ENCODE data around the gene TMEM184B.

TMEM184B gene

DNA sequence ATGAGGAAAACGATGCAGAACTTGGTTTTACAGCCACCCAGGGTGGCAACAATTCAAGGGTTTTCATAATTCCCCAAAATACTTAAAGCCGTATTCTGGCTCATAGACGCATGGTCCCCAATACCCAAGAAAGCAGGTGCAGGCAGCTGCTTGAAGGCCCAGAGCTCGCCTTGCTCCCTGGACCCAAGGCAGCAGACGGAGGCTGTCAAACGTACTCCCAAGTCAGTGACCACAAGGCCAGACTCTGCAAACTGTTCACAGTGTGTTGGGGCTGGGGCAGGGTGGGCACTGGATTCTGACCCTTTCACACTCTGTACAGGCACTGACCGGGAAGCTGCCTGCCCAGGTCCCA is 21.5 kb downstream of the TMEM184B start:
- Histone ChIP-seq H3K4me2 (peak overlapping the region; percentile 55), H3K4me1 (peaks cover 64% of the 10 kb centered on the region), H3K9me3 (peaks cover 12% of the 10 kb centered on the region), H3K27me3 (no peaks in the 10 kb centered on the region), H4K20me1 (peaks cover 72% of the 10 kb centered on the region), H3K4me3 (no peak overlapping the region), H3K9ac (no peak overlapping the region), H3K27ac (no peak overlapping the region; the same call in 1 of the 2 replicates), H3K36me3 (peaks cover 29% of the 10 kb centered on the region)
- TF ChIP-seq Cebpa-rat (IDR thresholded peaks at IDR 0.05) = no peak

DNA sequence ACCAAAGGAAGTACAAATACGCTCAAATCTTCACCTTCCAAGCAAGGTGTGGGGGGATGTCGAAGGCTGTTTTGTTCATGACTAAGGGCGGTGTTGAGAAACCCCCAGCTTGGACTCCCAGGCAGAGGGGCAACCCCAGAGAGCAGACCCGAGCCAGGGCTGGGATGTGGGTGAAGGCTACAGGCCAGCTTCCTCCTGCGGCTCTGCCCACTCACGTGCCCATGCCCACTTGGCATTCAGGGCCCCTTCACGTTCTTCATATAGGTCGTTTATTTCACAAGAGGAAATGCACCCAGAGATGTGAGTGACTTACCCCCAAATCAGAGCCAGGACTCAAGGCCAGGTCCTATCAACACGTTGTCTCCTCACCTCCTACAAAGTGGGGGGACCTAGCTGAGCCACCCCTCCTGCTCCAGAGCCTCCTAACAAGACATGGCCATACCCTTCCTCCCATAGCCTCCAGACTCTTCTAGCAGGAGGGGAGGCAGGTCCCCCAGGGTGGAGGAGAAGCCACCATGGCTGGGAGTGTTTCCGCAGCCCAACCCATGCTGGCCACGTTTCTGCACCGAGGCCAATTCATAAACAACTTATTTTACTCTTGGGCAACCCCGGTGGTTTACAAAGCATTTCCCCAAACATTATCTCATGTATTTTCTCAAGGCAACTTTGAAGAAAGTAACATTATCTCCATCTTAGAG is 22.0 kb downstream of the TMEM184B start:
- 0 out of 2 replicates have a peak overlapping the region, but pooled peaks have one; percentile 7 for H3K9ac ChIP-seq
- H3K27ac ChIP-seq = peak overlapping the region; percentile 45
- H3K4me1 ChIP-seq = peaks cover 68% of the 10 kb centered on the region
- no peak for TF ChIP-seq Cebpa-rat (IDR thresholded peaks at IDR 0.05)
- H3K4me2 ChIP-seq = peak overlapping the region; percentile 55
- peaks cover 29% of the 10 kb centered on the region for H3K36me3 ChIP-seq
- H3K27me3 ChIP-seq = no peaks in the 10 kb centered on the region
- peaks cover 77% of the 10 kb centered on the region for H4K20me1 ChIP-seq
- peaks cover 12% of the 10 kb centered on the region for H3K9me3 ChIP-seq
- no peak overlapping the region for H3K4me3 ChIP-seq

DNA sequence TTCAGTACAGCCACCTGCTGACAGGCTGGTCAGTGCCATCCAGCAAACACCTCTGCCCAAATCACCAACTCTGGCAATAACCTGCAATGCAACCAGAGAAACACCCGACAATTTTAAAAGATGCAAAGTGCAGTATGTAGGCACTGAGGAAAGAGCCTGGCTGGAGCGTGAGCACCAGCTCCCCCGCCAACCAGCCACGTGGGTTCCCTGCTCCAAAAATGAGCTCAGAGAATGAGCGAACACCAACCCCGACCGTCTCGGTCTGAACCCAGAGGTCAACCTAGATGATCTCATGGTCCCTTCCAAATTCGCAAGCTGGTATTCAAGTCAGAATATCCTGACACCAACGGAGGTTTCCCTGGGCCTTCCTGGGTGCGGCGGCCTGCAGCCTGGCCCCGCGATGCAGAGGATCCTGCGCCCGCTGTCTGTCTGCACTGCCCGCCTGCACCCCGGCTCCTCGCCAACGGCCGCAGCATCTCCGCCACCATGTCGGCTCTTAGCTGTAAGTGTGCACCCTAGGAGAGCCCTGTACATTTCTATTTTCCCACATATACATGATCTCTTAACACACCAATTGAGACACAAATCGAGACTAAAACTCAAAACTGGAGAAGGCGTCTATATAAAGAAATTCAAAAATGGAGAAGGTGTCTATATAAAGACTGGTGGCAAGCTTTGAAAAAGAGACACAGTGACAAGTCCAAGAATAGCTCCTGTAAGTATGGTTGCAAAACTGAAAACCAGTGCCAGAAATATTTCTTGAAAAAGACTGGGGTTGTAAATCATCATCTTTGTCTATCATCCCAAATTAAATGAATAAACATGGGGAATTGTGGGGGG is 22.8 kb downstream of the TMEM184B start:
- peak overlapping the region; percentile 45 for H3K27ac ChIP-seq
- H3K4me3 ChIP-seq = no peak overlapping the region
- H3K9me3 ChIP-seq = peaks cover 12% of the 10 kb centered on the region
- peaks cover 30% of the 10 kb centered on the region for H3K36me3 ChIP-seq
- TF ChIP-seq Cebpa-rat (IDR thresholded peaks at IDR 0.05) = no peak
- peaks cover 77% of the 10 kb centered on the region for H4K20me1 ChIP-seq
- H3K27me3 ChIP-seq = no peaks in the 10 kb centered on the region
- H3K4me1 ChIP-seq = peaks cover 76% of the 10 kb centered on the region
- no peak overlapping the region for H3K9ac ChIP-seq
- H3K4me2 ChIP-seq = peak overlapping the region; percentile 55

DNA sequence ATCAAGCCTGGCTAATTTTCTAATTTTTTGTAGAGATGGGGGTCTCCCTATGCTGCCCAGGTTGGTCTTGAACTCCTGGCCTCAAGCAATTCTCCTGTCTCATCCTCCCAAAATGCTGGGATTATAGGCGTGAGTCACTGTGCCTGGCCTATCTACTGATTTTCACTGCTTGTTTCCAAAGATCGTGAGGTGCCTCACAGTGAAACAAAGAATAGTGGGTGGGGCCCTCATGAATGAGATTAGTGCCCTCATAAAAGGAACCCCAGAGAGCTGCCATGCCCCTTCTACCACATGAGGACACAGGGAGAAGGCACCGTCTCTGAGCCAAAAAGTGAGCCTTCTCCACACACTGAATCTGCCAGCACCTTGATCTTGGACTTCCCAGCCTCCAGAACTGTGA is 23.5 kb downstream of the TMEM184B start:
- Histone ChIP-seq H4K20me1 (peaks cover 75% of the 10 kb centered on the region), H3K27me3 (no peaks in the 10 kb centered on the region), H3K27ac (peak overlapping the region; percentile 45; the same call in 1 of the 2 replicates), H3K9me3 (peaks cover 12% of the 10 kb centered on the region), H3K36me3 (peaks cover 36% of the 10 kb centered on the region), H3K4me2 (peak overlapping the region; percentile 55; the same call in 1 of the 2 replicates), H3K4me1 (peaks cover 83% of the 10 kb centered on the region), H3K9ac (no peak overlapping the region), H3K4me3 (no peak overlapping the region)
- TF ChIP-seq Cebpa-rat (IDR thresholded peaks at IDR 0.05) = no peak

DNA sequence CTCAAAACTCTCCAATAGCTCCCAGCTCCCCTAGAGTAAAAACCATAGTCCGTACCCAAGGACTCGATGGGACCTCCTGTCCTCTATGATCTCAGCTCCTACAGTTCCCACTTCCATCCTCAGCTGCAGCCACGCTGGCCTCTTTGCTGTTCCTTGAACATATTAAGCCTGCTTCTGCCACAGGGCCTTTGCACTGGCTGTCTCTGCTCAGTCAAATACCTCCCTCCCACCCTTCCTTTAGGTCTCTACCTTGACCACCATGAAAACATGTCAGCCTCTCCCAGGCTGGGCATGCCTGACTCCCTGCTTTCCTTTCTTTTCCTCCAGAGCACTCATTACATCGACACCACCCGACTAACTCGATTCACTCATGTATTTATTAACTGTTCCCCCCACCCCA is 24.5 kb downstream of the TMEM184B start:
- H3K27me3 ChIP-seq = no peaks in the 10 kb centered on the region
- peaks cover 85% of the 10 kb centered on the region for H4K20me1 ChIP-seq
- no peak for TF ChIP-seq Cebpa-rat (IDR thresholded peaks at IDR 0.05)
- H3K9ac ChIP-seq = no peak overlapping the region
- H3K4me2 ChIP-seq = peak overlapping the region; percentile 89
- peaks cover 93% of the 10 kb centered on the region for H3K4me1 ChIP-seq
- H3K9me3 ChIP-seq = peaks cover 12% of the 10 kb centered on the region
- H3K4me3 ChIP-seq = no peak overlapping the region
- H3K36me3 ChIP-seq = peaks cover 41% of the 10 kb centered on the region
- no peak overlapping the region for H3K27ac ChIP-seq

DNA sequence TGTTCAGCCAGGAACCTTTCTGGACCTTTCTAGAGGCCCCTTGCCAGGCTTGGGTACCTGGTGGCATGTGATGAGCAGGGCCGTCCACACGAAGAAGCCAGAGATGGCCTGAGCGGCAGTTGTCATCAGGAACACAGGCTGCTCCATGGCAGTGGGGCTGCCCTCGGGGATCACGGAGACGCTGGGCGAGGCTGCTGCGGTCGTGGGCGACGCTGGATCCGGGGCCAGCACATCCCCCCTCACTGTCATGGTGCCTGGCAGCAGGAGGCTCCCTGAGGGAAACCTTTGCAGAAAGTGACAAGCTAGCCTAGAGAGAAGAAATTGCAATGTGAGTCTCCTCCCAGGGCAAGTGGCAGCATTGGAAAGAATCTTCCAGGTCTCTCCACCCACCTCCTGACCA is 25.1 kb downstream of the TMEM184B start:
- no peaks in the 10 kb centered on the region for H3K27me3 ChIP-seq
- H3K9me3 ChIP-seq = peaks cover 12% of the 10 kb centered on the region
- peak overlapping the region; percentile 46; the same call in 1 of the 2 replicates for H3K9ac ChIP-seq
- peaks cover 41% of the 10 kb centered on the region for H3K36me3 ChIP-seq
- H3K27ac ChIP-seq = 0 out of 2 replicates have a peak overlapping the region, but pooled peaks have one; percentile 73
- TF ChIP-seq Cebpa-rat (IDR thresholded peaks at IDR 0.05) = no peak
- H3K4me1 ChIP-seq = peaks cover 99% of the 10 kb centered on the region
- H4K20me1 ChIP-seq = peaks cover 87% of the 10 kb centered on the region
- H3K4me3 ChIP-seq = no peak overlapping the region
- peak overlapping the region; percentile 89 for H3K4me2 ChIP-seq

DNA sequence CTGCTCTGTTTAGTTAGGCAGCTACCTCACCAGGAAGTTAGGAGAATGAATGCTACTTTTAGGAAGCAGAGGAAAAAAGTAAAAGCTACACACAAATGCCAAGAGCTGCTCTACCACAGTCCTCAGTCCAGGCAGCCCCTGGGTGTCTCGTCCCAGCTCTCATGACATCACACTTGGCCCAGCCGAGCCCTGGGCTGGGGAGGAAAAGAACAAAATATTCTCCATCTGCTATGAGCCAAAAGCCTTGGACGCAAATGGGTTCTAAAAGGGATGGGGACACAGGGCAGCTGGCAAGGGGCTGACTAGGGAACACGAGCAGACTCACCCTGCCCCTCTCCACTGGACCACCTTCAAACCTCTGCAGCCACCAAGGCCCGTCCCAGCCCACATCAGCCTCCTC is 26.1 kb downstream of the TMEM184B start:
- H3K27ac ChIP-seq = peak overlapping the region; percentile 73; the same call in 1 of the 2 replicates
- H4K20me1 ChIP-seq = peaks cover 77% of the 10 kb centered on the region

DNA sequence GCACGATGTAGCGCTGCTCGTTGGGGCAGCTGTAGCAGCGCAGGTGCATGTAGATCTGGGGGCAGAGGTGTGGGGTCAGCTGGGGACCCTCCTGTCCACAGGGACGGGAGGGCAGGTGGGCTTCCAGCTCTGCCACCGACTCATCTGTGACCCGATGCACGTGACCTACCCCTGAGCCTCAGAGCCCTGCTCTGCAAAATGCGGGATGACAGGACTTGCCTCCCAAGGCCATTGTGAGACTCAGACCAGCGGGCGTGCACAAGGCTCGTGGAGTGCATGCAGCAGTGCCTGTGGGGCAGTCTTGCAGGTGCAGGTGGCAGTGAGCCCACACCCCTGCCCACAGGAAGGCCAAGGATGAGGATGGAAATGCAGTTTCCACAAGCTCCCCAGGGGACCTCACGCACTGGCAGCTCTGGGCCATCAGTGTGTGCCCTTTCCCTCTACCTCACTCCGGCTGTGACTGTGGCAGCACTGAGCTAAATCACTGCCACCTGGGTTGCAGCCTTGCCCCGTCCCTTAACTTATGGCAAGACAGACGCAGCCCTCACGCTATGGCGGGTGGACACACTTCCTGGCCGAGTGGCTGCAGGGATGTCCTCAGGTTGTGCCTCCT is 26.7 kb downstream of the TMEM184B start:
- Histone ChIP-seq H3K9ac (peak overlapping the region; percentile 46; the same call in 1 of the 2 replicates), H4K20me1 (peaks cover 72% of the 10 kb centered on the region), H3K4me3 (peak overlapping the region; percentile 42; the same call in 1 of the 2 replicates), H3K4me2 (peak overlapping the region; percentile 89), H3K27ac (peak overlapping the region; percentile 73; the same call in 1 of the 2 replicates), H3K27me3 (no peaks in the 10 kb centered on the region), H3K9me3 (peaks cover 12% of the 10 kb centered on the region), H3K4me1 (peaks cover 100% of the 10 kb centered on the region), H3K36me3 (peaks cover 41% of the 10 kb centered on the region)
- TF ChIP-seq Cebpa-rat (IDR thresholded peaks at IDR 0.05) = no peak

More for the DNA sequence above, 26.1 kb downstream of the TMEM184B start:
- TF ChIP-seq Cebpa-rat (IDR thresholded peaks at IDR 0.05) = no peak
- H3K4me2 ChIP-seq = peak overlapping the region; percentile 89
- no peaks in the 10 kb centered on the region for H3K27me3 ChIP-seq
- peaks cover 12% of the 10 kb centered on the region for H3K9me3 ChIP-seq
- H3K36me3 ChIP-seq = peaks cover 41% of the 10 kb centered on the region
- H3K4me3 ChIP-seq = peak overlapping the region; percentile 42; the same call in 1 of the 2 replicates
- H3K4me1 ChIP-seq = peaks cover 100% of the 10 kb centered on the region
- H3K9ac ChIP-seq = peak overlapping the region; percentile 46; the same call in 1 of the 2 replicates

DNA sequence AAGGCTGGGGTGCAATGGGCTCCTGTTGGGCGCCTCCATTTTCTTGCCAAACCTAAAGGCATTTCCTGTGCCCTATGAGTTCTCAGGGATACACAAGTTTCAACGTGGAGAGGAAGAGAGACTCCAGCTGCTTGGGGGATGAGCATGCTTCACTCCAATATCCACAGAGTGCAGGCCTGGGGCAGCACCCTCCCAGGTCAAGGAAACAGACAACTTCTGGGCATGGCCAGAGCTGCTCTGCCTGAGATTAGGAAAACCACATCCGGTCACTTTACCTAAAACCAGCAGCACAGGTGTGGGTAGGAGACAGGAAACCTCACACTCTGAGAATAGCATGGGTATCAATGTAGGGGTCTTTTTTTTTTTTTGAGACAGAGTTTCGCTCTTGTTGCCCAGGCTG is 28.7 kb downstream of the TMEM184B start:
- peak overlapping the region; percentile 67; the same call in 1 of the 2 replicates for H3K27ac ChIP-seq
- no peak for TF ChIP-seq Cebpa-rat (IDR thresholded peaks at IDR 0.05)
- peaks cover 88% of the 10 kb centered on the region for H3K4me1 ChIP-seq
- H3K4me2 ChIP-seq = peak overlapping the region; percentile 89
- H3K36me3 ChIP-seq = peaks cover 39% of the 10 kb centered on the region
- H3K27me3 ChIP-seq = no peaks in the 10 kb centered on the region
- peaks cover 54% of the 10 kb centered on the region for H4K20me1 ChIP-seq
- H3K9ac ChIP-seq = 0 out of 2 replicates have a peak overlapping the region, but pooled peaks have one; percentile 32
- H3K9me3 ChIP-seq = peaks cover 1% of the 10 kb centered on the region; the same call in 1 of the 2 replicates
- no peak overlapping the region for H3K4me3 ChIP-seq
